Measurements from ENCODE around the gene MCM5. TPM values are rescaled to one million over a fixed set of nuclear protein-coding genes. Genes with fewer than 3 reads are reported as not detected.
"Not testable (repeated sequence)": the region's sequence is repeated elsewhere in the genome, so short reads cannot be mapped to it uniquely, and the experiment has no call there.

MCM5 gene
- total RNA-seq, 1 experiment from 2014 or later: 107 TPM

- no peaks in the 10 kb centered on the region for H3K9me3 ChIP-seq
- no peaks in the 10 kb centered on the region for H3K27me3 ChIP-seq (replicated peaks; ENCODE audit: control insufficient read depth, insufficient read depth, low read length)
- H3K36me3 ChIP-seq (ENCODE audit: control insufficient read depth, insufficient read depth, low read length): no peaks in the 10 kb centered on the region
- Mint-ChIP-seq H3K27me3 (ENCODE audit: insufficient read depth, unreplicated experiment) (no peaks in the 10 kb centered on the region), H3K36me3 (ENCODE audit: insufficient read depth, unreplicated experiment) (no peaks in the 10 kb centered on the region), H3K27ac (ENCODE audit: unreplicated experiment) (no peak overlapping the region), H3K4me1 (ENCODE audit: low read depth, unreplicated experiment) (no peaks in the 10 kb centered on the region), H3K4me3 (ENCODE audit: unreplicated experiment) (no peak overlapping the region), H3K9me3 (ENCODE audit: unreplicated experiment) (peaks cover 9% of the 10 kb centered on the region)
- ChIA-PET CTCF (no interaction called here), POLR2A (no interaction called here)
- DNase-seq: no peak
- H3K4me3 ChIP-seq (ENCODE audit: low read depth, low read length): no peak overlapping the region
- intact Hi-C loops (cut with micrococcal nuclease; ENCODE audit: unreplicated experiment): no loop called here
- H3K4me1 ChIP-seq: no peaks in the 10 kb centered on the region
- no TSS peak for BruUV-seq (replicated peaks)
- no peak for TF ChIP-seq CTCF (IDR thresholded peaks at IDR 0.05; ENCODE audit: insufficient read depth in 1 of 2, low read depth in 1 of 2, low read length in 1 of 2, severe bottlenecking in 1 of 2, unreplicated experiment in 1 of 2)
Observed at GRCh38 chr22:35458547-35459422, 58.8 kb downstream of the MCM5 start.

- no peak for TF ChIP-seq CTCF (IDR thresholded peaks at IDR 0.05; ENCODE audit: insufficient read depth in 1 of 2, low read depth in 1 of 2, low read length in 1 of 2, severe bottlenecking in 1 of 2, unreplicated experiment in 1 of 2)
- CTCF ChIA-PET: no interaction called here
- BruUV-seq (replicated peaks): no TSS peak
- H3K27ac Mint-ChIP-seq (ENCODE audit: unreplicated experiment): no peak overlapping the region
- Histone ChIP-seq H3K4me1 (no peaks in the 10 kb centered on the region), H3K27me3 (replicated peaks; ENCODE audit: control insufficient read depth, insufficient read depth, low read length) (no peaks in the 10 kb centered on the region), H3K9me3 (no peaks in the 10 kb centered on the region), H3K4me3 (ENCODE audit: low read depth, low read length) (no peak overlapping the region), H3K36me3 (ENCODE audit: control insufficient read depth, insufficient read depth, low read length) (no peaks in the 10 kb centered on the region)
- no peak overlapping the region for H3K4me3 Mint-ChIP-seq (ENCODE audit: unreplicated experiment)
- no peaks in the 10 kb centered on the region for H3K4me1 Mint-ChIP-seq (ENCODE audit: low read depth, unreplicated experiment)
- DNase-seq: no peak
- POLR2A ChIA-PET: no interaction called here
- intact Hi-C loops (cut with micrococcal nuclease; ENCODE audit: unreplicated experiment): no loop called here
- no peaks in the 10 kb centered on the region for H3K36me3 Mint-ChIP-seq (ENCODE audit: insufficient read depth, unreplicated experiment)
- no peaks in the 10 kb centered on the region for H3K27me3 Mint-ChIP-seq (ENCODE audit: insufficient read depth, unreplicated experiment)
- H3K9me3 Mint-ChIP-seq (ENCODE audit: unreplicated experiment): peaks cover 12% of the 10 kb centered on the region
Observed at GRCh38 chr22:35459423-35459894, 59.5 kb downstream of the MCM5 start.

- H3K36me3 ChIP-seq (ENCODE audit: control insufficient read depth, insufficient read depth, low read length); H3K9me3 ChIP-seq; DNase-seq; H3K27me3 ChIP-seq (replicated peaks; ENCODE audit: control insufficient read depth, insufficient read depth, low read length); H3K36me3 Mint-ChIP-seq (ENCODE audit: insufficient read depth, unreplicated experiment); intact Hi-C loops (cut with micrococcal nuclease; ENCODE audit: unreplicated experiment); H3K4me3 Mint-ChIP-seq (ENCODE audit: unreplicated experiment); POLR2A ChIA-PET; BruUV-seq (replicated peaks); H3K27ac Mint-ChIP-seq (ENCODE audit: unreplicated experiment); H3K4me3 ChIP-seq (ENCODE audit: low read depth, low read length); H3K27me3 Mint-ChIP-seq (ENCODE audit: insufficient read depth, unreplicated experiment); CTCF ChIA-PET; H3K4me1 Mint-ChIP-seq (ENCODE audit: low read depth, unreplicated experiment); H3K4me1 ChIP-seq: not testable (repeated sequence)
- H3K9me3 Mint-ChIP-seq (ENCODE audit: unreplicated experiment): peaks cover 12% of the 10 kb centered on the region
Observed at GRCh38 chr22:35459976-35460375, 60.0 kb downstream of the MCM5 start.
